ENCODE results near the gene VGLL3. TPM values are rescaled to one million over a fixed set of nuclear protein-coding genes. Genes with fewer than 3 reads are reported as not detected.

The VGLL3 gene
- total RNA-seq, 1 donor from 2014 or later, result 1.1 TPM

DNA sequence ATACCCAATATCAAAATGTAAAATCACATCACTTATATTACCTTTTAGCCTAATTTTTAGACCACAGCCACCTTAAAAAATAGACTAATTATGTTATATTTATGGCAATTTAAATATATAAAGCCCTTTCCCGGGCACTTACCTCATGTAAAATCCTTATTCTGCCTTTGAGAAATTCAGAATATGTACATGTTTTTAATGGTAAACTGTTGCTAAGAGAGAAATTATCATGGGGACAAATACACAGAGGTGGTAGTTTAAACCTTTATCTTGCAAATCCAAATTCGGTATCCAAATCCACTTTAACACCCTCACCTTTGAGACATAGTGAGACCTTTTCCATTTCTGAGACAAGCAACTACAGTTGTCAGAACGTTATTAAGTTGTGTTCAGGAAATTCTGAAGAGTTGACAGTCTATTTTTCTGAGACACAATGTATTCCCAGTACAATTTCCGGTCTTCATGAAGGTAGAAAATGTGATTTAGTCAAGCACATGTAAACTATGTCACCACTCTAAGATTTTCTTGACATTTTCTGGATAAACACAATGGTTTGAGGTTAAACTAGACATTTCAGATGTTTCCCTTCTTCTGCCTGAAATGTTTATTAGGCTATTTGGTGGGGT is 10.6 kb upstream of the VGLL3 start:
- TF ChIP-seq, protein P1, sequence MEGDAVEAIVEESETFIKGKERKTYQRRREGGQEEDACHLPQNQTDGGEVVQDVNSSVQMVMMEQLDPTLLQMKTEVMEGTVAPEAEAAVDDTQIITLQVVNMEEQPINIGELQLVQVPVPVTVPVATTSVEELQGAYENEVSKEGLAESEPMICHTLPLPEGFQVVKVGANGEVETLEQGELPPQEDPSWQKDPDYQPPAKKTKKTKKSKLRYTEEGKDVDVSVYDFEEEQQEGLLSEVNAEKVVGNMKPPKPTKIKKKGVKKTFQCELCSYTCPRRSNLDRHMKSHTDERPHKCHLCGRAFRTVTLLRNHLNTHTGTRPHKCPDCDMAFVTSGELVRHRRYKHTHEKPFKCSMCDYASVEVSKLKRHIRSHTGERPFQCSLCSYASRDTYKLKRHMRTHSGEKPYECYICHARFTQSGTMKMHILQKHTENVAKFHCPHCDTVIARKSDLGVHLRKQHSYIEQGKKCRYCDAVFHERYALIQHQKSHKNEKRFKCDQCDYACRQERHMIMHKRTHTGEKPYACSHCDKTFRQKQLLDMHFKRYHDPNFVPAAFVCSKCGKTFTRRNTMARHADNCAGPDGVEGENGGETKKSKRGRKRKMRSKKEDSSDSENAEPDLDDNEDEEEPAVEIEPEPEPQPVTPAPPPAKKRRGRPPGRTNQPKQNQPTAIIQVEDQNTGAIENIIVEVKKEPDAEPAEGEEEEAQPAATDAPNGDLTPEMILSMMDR (IDR thresholded peaks at IDR 0.05; ENCODE audit: insufficient read depth, low read length, severe bottlenecking), result no peak
- no peak for FAIRE-seq
- Histone ChIP-seq H3K4me3 (ENCODE audit: low read depth, low read length) (no peak overlapping the region), H3K27me3 (ENCODE audit: control insufficient read depth, insufficient read depth, low read length) (no peaks in the 10 kb centered on the region), H3K36me3 (ENCODE audit: control insufficient read depth, insufficient read depth, low read length) (no peaks in the 10 kb centered on the region)
- DNase-seq (ENCODE audit: low read depth), result no peak

DNA sequence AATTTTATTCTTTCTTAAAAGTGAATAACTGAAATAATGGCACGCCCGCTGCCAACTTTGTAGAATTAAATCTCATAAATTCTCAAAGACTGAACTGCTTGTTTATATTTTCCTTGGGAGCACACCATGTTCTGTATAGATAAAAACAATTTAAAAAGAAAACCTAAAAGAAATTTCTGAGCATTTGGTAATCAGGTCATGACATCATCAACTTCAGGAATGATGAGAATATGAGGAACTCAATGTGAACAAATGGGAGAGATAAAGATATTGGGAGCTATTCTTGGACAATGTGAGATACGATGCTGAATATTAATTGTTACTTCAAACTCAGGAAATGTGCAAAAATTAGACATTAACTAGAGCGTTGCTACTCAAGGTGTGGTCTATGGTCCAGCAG is 10.0 kb upstream of the VGLL3 start:
- TF ChIP-seq, protein P1 (IDR thresholded peaks at IDR 0.05; ENCODE audit: insufficient read depth, low read length, severe bottlenecking), result no peak
- H3K36me3 ChIP-seq (ENCODE audit: control insufficient read depth, insufficient read depth, low read length), result no peaks in the 10 kb centered on the region

DNA sequence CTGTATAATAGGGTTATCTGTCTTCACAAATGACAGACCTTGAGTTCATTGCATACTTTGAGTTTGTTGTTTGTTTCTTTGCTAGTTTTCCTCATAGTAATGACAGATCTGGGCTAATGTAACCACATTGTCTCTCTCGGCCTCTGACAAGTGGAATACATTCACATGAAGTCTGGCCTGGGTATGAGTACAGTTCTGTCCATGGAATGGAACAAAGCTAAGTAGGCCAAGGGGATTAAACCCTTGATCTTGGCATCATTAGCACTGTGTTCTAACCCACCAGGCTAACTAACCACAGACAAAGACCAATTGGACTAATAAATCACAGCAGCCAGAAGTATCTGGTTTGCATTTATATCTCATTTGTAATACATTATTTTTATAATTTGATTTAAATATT is 7.6 kb upstream of the VGLL3 start:
- TF ChIP-seq, protein P1 (IDR thresholded peaks at IDR 0.05; ENCODE audit: insufficient read depth, low read length, severe bottlenecking), result no peak
- H3K36me3 ChIP-seq (ENCODE audit: control insufficient read depth, insufficient read depth, low read length), result no peaks in the 10 kb centered on the region
- DNase-seq (ENCODE audit: low read depth) (no peak), FAIRE-seq (no peak)
- no peak overlapping the region for H3K4me3 ChIP-seq (ENCODE audit: low read depth, low read length)
- H3K27me3 ChIP-seq (ENCODE audit: control insufficient read depth, insufficient read depth, low read length), result no peaks in the 10 kb centered on the region

More for the DNA sequence above, 10.0 kb upstream of the VGLL3 start:
- Histone ChIP-seq H3K4me3 (ENCODE audit: low read depth, low read length) (no peak overlapping the region), H3K27me3 (ENCODE audit: control insufficient read depth, insufficient read depth, low read length) (no peaks in the 10 kb centered on the region)
- DNase-seq (ENCODE audit: low read depth), result no peak
- FAIRE-seq, result no peak

DNA sequence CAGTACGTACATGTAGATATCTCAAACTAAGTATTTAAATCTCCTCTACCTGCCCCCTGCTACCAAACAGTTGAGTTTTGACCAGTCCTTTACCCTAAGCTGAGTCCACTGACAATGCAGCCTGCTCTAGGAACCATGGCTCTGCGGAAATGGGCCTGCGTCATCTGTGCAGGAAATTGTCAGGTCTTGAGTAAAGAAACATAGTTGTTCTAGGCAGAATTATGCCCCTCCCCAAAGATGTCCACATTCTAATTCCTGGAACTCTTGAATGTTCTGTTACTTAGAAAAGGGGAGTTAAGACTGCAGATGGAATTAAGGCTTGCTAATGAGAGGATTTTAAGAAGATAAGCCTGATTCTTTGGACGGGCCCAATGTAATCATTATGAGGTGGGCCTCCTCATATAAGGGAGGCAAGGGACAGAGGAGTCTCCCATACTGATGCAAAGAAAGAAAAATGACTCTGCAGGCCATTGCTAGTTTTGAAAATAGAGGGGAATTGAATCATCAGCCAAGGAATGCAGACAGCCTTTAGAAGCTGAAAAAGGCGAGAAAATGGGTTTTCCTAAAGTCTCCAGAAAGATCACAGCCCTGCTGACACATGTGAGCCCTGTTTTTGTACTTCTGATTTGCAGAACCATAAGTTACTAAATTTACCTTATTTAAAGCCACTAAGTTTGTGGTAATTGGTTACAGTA is 5.5 kb upstream of the VGLL3 start:
- H3K36me3 ChIP-seq (ENCODE audit: control insufficient read depth, insufficient read depth, low read length), result no peaks in the 10 kb centered on the region
- TF ChIP-seq, protein P1 (IDR thresholded peaks at IDR 0.05; ENCODE audit: insufficient read depth, low read length, severe bottlenecking), result no peak
- no peaks in the 10 kb centered on the region for H3K27me3 ChIP-seq (ENCODE audit: control insufficient read depth, insufficient read depth, low read length)
- no peak overlapping the region for H3K4me3 ChIP-seq (ENCODE audit: low read depth, low read length)
- DNase-seq (ENCODE audit: low read depth) (no peak), FAIRE-seq (no peak)

DNA sequence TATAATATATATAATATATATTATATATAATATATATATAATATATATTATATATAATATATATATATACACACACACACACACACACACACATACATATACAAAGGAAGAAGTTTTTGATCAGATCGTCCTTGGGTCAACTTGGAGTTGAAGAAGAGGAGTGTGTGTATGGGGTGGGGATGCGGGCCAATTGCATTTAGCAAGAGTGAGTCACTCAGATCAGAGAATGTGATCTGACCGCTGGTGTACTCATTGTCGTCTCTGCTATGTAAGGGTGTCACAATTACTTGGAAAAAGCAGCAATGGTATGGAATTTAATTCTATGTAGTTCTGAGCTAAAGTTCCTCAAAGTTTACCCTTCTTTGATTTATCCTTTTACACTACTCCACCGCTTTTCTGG is 4.6 kb upstream of the VGLL3 start:
- no peaks in the 10 kb centered on the region for H3K36me3 ChIP-seq (ENCODE audit: control insufficient read depth, insufficient read depth, low read length)
- no peak overlapping the region for H3K4me3 ChIP-seq (ENCODE audit: low read depth, low read length)
- no peak for FAIRE-seq
- TF ChIP-seq, protein P1 (IDR thresholded peaks at IDR 0.05; ENCODE audit: insufficient read depth, low read length, severe bottlenecking), result no peak
- H3K27me3 ChIP-seq (ENCODE audit: control insufficient read depth, insufficient read depth, low read length), result no peaks in the 10 kb centered on the region
- peak; percentile 81 for DNase-seq (ENCODE audit: low read depth)
